Left ventricle myocardium superior (tissue), 1 donor: ENCODE measurements around the gene TMTC2. TPM values are rescaled to one million over a fixed set of nuclear protein-coding genes. Genes with fewer than 3 reads are reported as not detected.

Experiments
- ATAC-seq: fragments of 200-7000 bp; cut with Tn5 transposase; one replicate; pipeline ENCODE4 v1.9.1; 2020; ENCODE audit warnings: mild to moderate bottlenecking, moderate library complexity
- DNase-seq: peaks from one replicate; pipeline ENCODE4 v3.0.0-alpha.2; 2020
- intact Hi-C: fragments of 100-400 bp; cut with micrococcal nuclease; formaldehyde crosslinking; loops from one replicate; pipeline ENCODE4 v1.11.0; 2022
- total RNA-seq: library from RNA; stranded (reverse); fragmentation: NEBNext Ultra II Directional; extraction: Animal tissue kit (Norgen Biotek cat#: 25700); gene quantifications from one replicate; pipeline ENCODE4 v1.2.1, GENCODE V29; 2021
- donor health status: DM: no; HTN: yes; CAD: no; lungs with severe emphysema.

Gene TMTC2
- total RNA-seq, 1 donor from 2014 or later = 4.7 TPM

DNA sequence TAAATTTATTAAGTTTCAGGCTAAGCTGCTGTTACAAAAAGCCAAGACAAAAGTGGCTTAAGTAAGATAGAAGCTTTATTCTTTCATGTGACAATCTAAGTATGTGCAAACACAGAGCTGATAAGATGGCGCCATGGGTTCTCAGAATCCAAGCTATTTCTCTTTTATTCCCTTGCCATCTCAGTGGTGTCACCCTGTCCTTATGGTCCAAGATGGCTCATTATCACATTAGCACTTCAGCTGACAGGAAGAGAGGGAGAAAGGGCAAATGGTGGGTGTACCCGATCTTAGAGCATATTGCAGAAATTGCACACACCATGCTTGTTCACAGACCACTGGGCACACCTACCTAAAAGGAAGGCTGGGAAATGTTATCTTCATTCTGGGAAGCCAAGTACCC lies 211.7 kb downstream of the TMTC2 start:
- intact Hi-C loops = no loop called here
- DNase-seq = no peak

DNA sequence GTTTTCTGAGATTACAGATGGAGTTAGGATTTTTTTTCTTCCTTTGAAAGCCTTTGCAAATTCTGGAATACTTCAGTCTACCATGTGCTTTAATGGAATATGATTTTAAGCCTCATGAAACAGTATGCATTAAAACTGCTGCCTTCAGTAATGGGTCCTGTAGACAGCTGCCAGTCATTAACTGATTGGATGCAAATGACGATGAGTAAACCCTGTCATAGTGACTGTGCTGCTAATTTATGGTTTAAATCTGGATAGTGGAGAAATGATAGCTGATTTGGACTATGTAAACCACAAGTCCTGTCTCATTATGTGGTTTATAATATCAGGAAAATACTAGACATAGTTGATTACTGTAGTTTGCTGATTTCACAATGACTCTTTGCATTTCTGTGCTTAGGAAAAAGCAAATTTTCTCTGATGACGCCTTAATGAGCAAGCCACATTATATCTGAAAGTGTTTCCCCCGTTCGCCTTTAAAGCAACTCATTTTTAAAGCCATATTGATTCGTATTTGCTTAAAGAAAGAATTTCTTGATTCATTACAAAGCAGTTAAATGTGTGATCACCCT lies 217.6 kb downstream of the TMTC2 start:
- no peak for ATAC-seq
- intact Hi-C loops = no loop called here
- no peak for DNase-seq

More for the DNA sequence above, 211.7 kb downstream of the TMTC2 start:
- no peak for ATAC-seq

DNA sequence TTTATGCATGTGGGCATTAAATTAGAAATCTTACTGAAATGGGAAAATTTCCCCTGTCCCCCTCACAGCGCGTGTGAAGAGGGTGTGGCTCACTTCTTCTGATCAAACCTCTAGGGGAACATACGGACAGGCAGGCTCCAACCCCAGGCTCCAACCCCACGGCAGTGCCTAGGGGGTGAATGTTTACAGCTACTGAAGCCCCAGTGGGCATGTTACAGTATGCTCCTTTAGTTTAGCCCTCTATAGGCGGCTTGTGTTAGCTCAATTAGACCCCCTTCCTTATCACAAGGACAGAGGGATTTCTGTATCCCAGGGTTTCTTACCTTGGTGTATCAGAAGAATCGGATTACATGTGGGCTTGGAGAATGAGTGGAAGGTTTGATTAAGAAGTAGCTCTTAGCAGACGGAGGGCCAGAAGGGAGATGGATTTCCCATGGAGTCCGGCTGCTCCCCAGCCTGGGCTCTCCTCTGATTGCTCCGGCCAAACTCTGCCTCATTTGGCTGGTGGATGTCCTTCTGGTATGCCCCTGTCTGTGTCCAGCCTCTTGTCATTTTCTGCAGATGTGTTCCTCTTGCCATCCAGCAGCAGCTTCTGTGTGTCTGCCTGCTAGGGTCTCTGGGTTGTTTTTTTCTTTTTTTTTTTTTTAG lies 223.7 kb downstream of the TMTC2 start:
- no peak for DNase-seq
- intact Hi-C loops = no loop called here
- no peak for ATAC-seq

DNA sequence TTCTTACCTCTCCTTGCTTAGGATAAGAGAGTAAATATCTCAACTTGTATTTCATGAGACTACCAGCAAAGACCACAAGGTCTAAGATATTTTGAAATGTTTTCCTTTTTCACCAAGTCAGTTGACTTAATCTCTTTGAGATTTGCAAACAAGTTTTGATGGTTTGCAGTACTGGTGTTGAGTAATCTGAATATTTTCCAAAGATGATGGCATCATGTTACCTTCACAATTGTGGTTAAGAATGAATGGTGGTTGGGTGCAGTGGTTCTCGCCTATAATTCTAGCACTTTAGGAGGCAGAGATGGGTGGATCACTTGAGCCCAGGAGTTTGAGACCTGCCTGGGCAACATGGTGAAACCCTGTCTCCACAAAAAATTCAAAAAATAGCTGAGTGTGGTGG lies 225.7 kb downstream of the TMTC2 start:
- intact Hi-C loops = loop anchor here (2.0 kb wide), 1 partner anchor 40 kb away; no protein-coding TSS in a partner anchor
- peak; percentile 13 for ATAC-seq

DNA sequence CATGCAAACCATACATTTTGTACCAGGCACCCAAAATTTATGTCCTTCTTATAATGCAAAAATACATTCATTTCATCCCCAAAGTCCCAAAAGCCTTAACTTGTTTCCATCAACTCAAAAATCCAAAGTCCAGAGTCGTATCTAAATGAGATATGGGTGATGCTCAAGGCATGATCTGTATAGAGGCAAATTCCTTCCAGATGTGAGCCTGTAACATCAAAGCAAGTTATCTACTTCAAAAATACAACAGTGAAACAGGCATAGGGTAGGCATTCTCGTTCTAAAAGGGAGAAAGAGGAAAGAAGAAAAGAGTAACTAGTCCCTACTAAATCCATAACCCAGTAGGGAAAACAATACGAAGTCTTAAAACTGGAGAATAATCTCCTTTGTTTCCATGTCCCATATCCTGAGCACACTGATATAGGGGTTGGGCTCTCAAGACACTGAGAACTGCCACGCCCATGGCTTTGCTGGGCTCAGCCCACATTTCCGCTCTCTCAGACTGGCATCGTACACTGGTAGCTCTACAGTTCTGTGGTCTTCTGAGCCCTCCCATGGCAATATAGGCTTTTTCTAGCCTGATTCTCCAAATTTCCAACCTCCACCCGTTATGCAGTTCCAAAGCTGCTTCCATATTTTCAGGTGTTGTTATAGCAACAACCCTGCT lies 232.8 kb downstream of the TMTC2 start:
- no peak for ATAC-seq
- no peak for DNase-seq
- intact Hi-C loops = no loop called here

More for the DNA sequence above, 225.7 kb downstream of the TMTC2 start:
- no peak for DNase-seq

DNA sequence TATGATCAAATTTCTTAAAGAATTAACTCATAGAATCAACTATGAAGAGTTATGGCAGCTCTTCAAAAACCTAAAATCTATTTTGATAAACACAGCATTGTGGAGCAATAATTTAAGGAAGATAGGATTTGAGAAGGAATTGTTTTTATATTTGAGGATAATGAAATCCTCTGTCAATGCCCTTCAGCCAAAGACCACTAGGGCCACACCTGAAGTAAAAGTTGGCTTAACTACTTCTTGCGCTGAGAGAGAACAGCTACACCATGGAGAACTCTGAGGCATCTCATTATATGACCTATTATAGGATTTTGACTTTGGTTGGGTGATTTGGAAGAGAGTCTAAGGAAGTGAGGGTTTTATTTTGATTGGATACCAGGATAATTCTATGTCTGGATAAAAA lies 237.2 kb downstream of the TMTC2 start:
- intact Hi-C loops = no loop called here
- DNase-seq (no peak), ATAC-seq (no peak)

DNA sequence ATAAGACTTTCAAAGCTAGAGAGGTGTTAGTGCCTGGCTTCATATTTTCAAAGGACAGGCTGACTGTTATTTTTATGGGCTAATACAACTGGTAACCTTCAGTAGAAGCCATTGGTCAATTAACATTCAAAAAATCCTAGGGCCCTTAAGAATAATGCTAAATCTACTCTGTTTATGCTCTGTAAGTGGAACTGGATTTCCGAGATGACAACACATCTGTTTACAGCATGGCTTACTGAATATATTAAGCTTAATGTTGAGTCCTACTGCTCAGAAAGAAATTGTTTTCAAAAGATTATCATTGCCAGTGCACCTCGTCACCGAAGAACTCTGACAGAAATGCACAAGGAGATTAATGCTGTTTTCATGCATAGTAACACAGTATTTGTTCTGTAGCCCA lies 239.9 kb downstream of the TMTC2 start:
- intact Hi-C loops = no loop called here
- no peak for DNase-seq
- no peak for ATAC-seq

DNA sequence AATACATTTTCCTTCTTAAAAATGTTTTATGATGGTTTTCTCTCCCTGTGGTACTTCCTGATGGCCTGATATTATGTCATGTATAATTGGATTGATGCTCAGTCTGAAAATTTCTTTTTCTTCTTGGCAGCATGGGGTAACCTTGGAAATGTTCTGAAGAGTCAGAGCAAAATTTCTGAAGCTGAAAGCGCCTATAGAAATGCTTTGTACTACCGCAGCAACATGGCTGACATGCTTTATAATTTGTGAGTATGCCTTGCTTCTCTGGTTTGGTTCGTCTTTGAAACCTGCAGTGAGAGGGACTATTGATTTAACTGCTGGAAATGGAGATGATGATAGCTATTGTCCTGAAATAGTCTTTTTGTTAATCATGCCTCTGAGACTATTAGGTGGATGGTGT lies 243.6 kb downstream of the TMTC2 start:
- intact Hi-C loops = no loop called here

DNA sequence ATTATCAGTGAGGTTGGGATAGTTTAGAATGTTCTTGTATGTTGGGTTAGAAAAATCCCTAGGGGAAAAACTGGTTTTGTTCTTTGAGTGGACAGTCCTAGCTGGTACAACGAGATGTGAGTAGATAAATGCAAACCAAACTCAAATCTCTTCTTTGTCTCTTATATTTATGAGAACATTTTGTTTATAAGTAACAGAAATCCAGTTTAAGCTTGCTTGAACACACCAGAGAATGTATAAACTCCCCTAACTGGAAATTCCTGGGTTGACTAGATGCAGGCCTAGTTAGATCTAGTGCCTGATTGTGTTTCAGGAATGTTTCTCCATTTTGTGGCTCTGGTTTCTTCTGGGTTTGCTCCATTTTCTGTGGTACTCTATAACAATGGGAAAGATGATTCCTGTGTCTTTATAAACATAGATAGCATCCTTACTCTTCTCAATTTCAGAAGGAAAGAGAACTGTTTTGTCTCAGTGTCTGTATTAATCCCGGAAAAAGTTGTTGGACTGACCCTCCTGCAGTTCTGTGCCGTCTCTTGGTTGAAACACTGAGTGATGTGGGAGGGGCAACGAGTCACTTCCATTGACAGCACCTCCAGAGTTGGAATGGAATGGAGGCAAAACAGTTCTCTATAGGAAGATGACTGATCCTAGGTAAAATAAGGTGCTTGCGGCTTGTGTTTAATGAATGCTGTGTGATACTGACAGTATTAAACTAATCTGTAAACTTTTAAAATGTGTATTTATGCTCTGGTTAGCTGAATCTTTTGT lies 244.8 kb downstream of the TMTC2 start:
- intact Hi-C loops = no loop called here
- DNase-seq = no peak
- no peak for ATAC-seq

More for the DNA sequence above, 243.6 kb downstream of the TMTC2 start:
- ATAC-seq = no peak
- no peak for DNase-seq

DNA sequence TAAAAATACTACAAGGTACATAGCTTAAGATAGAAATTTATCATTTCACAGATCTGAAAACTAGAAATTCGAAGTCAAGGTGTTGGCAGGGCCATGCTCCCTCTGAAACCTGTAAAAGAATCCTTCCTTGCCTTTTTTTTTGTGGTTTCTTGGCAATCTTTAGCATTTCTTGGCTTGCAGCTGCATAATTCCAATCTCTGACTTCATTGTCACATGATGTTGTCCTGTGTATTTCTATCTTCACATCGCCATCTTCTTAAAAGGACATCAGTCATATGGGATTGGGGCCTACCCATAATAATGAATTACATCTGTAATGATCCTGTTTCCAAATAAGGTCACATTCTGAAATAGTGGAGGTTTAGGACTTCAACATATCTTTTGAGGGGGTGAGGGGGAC lies 250.4 kb downstream of the TMTC2 start:
- no peak for DNase-seq
- intact Hi-C loops = no loop called here
- ATAC-seq = no peak

DNA sequence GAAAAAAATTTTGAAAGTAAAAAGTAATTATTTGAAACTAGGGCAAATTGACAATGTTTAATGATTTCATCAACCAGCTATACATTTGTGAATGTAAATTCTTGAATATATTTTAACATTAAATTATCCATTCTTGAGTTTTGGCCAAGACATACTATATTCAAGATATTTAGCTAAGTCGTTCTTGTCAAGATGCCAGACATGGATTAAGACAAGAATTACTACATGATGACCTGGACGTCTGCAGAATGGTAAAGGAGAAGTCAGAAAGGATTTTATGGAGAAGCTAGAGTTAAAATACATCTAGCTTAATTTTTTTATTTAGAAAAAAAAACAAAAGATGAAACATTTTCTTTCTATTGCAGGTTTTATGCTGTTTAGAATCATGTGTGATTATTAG lies 255.8 kb downstream of the TMTC2 start:
- intact Hi-C loops = no loop called here
- DNase-seq (no peak), ATAC-seq (no peak)

DNA sequence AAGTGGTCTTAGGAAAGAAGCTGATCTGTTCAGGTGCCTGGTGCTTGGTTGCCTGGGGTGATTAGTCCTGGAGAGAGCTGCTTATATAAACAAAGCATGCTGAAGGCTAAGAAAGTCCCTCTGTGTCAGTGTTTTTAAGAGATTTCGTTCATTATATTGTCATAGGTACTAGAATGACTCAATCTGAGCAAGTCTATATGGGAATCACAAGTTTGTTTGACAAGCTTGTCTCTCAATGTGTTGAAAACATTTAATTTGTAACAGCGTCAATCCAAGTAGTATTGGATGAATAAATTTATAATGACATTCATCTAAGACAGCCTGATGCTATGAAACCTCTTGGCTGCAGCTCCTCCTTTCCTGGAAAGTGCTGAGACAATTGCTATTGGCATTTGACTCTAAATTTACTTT lies 256.3 kb downstream of the TMTC2 start:
- DNase-seq (no peak), ATAC-seq (no peak)
- intact Hi-C loops = no loop called here

DNA sequence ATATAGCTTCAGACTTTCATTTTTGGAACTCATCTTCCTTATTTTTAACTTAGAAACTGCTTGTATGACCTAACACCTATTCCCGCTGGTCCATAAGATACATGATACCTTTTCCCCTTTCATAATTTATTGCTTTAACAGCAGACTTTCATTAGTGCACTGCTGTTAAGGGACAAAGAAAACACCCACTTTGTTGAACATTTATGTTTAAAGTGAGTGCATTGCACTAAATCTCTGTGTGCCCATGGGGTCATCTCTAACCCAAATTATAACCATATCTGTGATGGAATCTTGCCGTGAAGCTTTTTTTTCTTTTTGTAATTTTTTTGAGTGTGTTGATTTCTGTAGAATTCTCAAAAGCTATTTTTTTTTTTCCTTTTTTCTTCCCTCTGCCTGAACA lies 261.8 kb downstream of the TMTC2 start:
- ATAC-seq (no peak), DNase-seq (no peak)
- intact Hi-C loops = no loop called here

DNA sequence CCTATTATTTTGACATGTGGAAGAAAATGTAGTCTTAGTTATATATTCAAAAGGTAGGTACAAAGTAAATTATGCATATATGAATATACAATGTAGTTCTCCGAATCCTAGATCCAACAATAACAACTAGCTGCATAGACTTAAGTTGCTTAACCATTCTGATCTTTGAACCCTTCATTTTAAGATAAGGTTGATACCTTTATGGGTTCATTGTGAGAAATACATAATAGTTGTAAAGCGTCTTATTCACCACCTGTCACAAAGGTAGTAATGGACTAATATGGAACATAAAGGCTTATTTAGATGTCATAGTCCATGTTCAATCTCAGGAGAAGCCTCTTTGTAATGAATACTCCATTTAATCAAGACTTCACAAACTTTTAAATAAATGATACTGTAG lies 263.6 kb downstream of the TMTC2 start:
- no peak for DNase-seq
- intact Hi-C loops = no loop called here
- no peak for ATAC-seq

DNA sequence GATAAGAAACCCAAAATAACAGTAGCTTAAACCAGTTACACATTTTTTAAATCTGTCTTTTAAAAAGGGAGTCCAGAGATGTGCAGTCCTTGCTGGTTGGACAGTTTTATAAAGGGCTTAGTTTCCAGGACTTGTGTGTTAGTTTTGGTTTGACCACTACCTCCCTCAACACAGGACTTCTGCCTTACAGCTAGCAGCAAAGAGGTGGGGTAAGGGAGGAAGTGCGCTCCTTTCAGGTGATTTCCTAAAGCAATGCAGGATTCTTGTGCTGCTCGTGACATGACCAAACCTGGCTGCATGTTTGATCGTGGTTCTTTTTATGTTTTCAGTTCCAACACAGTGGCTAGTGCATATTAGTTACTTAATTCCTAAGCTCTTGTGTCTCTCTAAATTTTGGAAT lies 266.2 kb downstream of the TMTC2 start:
- no peak for DNase-seq
- intact Hi-C loops = no loop called here
- no peak for ATAC-seq

DNA sequence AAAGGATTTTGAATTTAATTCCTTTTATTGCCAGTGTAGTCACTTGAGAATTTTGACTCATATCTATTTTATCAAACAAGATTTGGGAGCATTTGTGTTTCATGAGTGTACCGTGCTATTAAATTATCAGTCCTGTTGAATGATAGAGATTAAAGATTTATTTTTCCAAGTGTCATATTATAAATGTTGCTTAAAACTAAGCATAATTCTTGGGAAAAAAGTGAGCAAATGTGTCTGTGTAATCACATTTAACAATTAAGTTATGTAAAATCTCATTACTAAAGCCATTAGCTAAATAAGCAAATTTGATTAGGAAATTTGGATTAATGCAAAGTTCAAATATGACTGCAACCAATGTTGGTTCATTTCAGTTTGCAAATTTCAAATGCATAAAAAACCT lies 266.7 kb downstream of the TMTC2 start:
- DNase-seq (no peak), ATAC-seq (no peak)
- intact Hi-C loops = no loop called here

DNA sequence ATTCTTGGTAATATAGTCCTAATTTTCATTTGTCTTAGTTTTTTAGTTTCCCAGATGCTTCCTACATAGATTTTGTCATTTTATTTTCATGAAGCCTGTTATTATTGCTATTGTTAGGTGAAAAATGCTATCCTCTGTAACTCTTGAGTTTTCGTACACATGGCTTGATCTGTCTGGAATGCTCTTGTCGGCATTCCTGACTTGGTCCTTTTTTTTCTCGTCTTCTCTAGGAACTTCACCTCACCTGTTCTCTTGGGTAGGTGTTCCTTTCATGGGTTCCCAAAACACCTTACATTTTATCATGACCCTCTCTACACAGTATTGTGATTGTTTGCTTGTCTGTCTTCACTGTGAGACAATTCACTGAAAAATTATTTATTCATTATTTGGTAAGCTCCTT lies 267.4 kb downstream of the TMTC2 start:
- ATAC-seq (no peak), DNase-seq (no peak)
- intact Hi-C loops = no loop called here

DNA sequence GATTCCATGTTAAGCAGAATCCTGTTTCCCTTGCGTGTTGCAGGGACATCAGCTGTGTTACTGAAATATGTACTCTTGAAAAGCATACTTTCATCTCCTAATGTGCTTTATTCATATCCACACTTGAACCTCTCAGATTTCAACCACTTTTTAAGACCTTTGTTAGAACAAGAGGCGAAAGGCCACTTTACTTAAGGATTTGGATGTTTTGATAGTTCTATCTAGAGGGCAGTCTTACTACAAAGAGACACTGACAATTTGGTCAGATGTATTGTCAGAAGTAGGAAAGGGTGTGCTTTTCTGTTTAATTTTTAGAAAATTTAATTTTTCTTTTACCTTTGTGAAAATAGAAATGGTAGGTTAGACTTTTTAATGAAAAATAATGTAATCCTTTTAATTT lies 267.9 kb downstream of the TMTC2 start:
- no peak for DNase-seq

DNA sequence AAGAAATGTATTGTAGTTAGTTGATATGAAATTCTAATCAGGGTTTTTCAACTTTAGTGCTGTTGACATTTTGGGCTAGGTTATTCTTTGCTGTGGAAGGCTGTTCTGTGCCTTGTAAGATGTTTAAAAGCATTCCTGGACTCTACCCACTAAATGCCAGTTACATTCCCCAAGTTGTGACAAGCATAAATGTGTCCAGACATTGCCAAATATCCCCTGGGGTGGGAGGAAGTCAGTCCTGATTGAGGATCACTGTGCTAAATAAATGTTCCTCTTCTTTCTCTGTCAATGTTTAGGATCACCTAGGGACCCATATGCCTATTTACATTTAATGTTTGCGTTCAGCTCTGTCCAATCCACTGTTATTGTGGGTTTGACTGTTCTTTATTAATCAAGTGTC lies 268.3 kb downstream of the TMTC2 start:
- intact Hi-C loops = no loop called here
- DNase-seq (no peak), ATAC-seq (no peak)

More for the DNA sequence above, 267.9 kb downstream of the TMTC2 start:
- no peak for ATAC-seq
- intact Hi-C loops = no loop called here

DNA sequence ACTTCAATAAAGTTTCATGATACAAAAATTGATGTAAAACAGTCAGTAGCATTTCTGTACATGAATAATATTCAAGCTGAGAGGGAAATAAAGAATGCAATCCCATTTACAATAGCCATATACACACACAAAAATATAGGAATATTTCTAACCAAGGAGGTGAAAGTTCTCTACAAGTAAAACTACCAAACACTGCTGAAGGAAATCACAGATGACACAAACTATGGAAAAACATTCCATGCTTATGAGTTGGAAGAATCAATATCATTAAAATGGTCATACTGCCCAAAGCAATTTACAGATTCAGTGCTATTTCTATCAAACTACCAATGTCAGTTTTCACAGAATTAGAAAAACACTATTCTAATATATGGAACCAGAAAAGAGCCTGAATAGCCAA lies 272.3 kb downstream of the TMTC2 start:
- ATAC-seq = no peak
- DNase-seq = no peak
- intact Hi-C loops = no loop called here
